ENCODE measurements around the gene HBQ1.

DNA sequence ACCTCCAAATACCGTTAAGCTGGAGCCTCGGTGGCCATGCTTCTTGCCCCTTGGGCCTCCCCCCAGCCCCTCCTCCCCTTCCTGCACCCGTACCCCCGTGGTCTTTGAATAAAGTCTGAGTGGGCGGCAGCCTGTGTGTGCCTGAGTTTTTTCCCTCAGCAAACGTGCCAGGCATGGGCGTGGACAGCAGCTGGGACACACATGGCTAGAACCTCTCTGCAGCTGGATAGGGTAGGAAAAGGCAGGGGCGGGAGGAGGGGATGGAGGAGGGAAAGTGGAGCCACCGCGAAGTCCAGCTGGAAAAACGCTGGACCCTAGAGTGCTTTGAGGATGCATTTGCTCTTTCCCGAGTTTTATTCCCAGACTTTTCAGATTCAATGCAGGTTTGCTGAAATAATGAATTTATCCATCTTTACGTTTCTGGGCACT lies 2.9 kb upstream of the HBQ1 start:
- TF ChIP-seq, protein P1, sequence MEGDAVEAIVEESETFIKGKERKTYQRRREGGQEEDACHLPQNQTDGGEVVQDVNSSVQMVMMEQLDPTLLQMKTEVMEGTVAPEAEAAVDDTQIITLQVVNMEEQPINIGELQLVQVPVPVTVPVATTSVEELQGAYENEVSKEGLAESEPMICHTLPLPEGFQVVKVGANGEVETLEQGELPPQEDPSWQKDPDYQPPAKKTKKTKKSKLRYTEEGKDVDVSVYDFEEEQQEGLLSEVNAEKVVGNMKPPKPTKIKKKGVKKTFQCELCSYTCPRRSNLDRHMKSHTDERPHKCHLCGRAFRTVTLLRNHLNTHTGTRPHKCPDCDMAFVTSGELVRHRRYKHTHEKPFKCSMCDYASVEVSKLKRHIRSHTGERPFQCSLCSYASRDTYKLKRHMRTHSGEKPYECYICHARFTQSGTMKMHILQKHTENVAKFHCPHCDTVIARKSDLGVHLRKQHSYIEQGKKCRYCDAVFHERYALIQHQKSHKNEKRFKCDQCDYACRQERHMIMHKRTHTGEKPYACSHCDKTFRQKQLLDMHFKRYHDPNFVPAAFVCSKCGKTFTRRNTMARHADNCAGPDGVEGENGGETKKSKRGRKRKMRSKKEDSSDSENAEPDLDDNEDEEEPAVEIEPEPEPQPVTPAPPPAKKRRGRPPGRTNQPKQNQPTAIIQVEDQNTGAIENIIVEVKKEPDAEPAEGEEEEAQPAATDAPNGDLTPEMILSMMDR (IDR thresholded peaks at IDR 0.05), result no peak
- no peak for TF ChIP-seq POLR2AphosphoS5 (IDR thresholded peaks at IDR 0.05)

All from prostate gland (tissue), 2 donors.